ENCODE measurements around the gene AP1M1. TPM values are rescaled to one million over a fixed set of nuclear protein-coding genes. Genes with fewer than 3 reads are reported as not detected.

The AP1M1 gene
- total and polyA plus RNA-seq, 2 donors (not counting 1 experiment from before 2014, with no cell fraction given): 94.4 to 113 TPM

GRCh38 chr19:16205205-16206045, 7.7 kb downstream of the AP1M1 start:
- Histone ChIP-seq H3K9ac (ENCODE audit: insufficient read depth, low read length) (no peak overlapping the region), H3K79me2 (ENCODE audit: control insufficient read depth, insufficient read depth, low read length) (peaks cover 49% of the 10 kb centered on the region), H2AFZ (ENCODE audit: low read length) (no peak overlapping the region), H3K36me3 (ENCODE audit: control insufficient read depth, insufficient read depth, low read length) (peaks cover 54% of the 10 kb centered on the region), H3K9me3 (ENCODE audit: control insufficient read depth, insufficient read depth, low read depth, low read length) (no peaks in the 10 kb centered on the region), H4K20me1 (ENCODE audit: control insufficient read depth, extremely low read depth, insufficient read depth, low read length) (no peaks in the 10 kb centered on the region), H3K4me3 (replicated peaks in 1 of 4; ENCODE audit: control extremely low read depth in 1 of 4, insufficient read depth in 1 of 4, low read depth in 3 of 4, low read length in 4 of 4) (no peak overlapping the region), H3K4me1 (ENCODE audit: control insufficient read depth, extremely low read depth, insufficient read depth, low read length) (peaks cover 2% of the 10 kb centered on the region), H3K27me3 (ENCODE audit: control insufficient read depth, insufficient read depth, low read length) (no peaks in the 10 kb centered on the region), H3K4me2 (ENCODE audit: extremely low read depth, insufficient read depth, low read length) (no peak overlapping the region), H3K27ac (ENCODE audit: insufficient read depth, low read length) (no peak overlapping the region)
- no peak for DNase-seq (ENCODE audit: low read depth in 2 of 2)
- TF ChIP-seq CTCF (conservative IDR thresholded peaks at IDR 0.05 in 1 of 2, IDR thresholded peaks at IDR 0.05 in 1 of 2; ENCODE audit: low read depth in 1 of 2, low read length in 2 of 2): no peak
- no peak for TF ChIP-seq EZH2 (IDR thresholded peaks at IDR 0.05; ENCODE audit: low read length, missing control alignments)

- Histone ChIP-seq H3K4me3 (replicated peaks in 1 of 4; ENCODE audit: control extremely low read depth in 1 of 4, insufficient read depth in 1 of 4, low read depth in 3 of 4, low read length in 4 of 4) (no peak overlapping the region), H3K79me2 (ENCODE audit: control insufficient read depth, insufficient read depth, low read length) (peaks cover 47% of the 10 kb centered on the region), H4K20me1 (ENCODE audit: control insufficient read depth, extremely low read depth, insufficient read depth, low read length) (no peaks in the 10 kb centered on the region), H3K27ac (ENCODE audit: insufficient read depth, low read length) (no peak overlapping the region), H3K9ac (ENCODE audit: insufficient read depth, low read length) (no peak overlapping the region), H2AFZ (ENCODE audit: low read length) (no peak overlapping the region), H3K9me3 (ENCODE audit: control insufficient read depth, insufficient read depth, low read depth, low read length) (no peaks in the 10 kb centered on the region), H3K27me3 (ENCODE audit: control insufficient read depth, insufficient read depth, low read length) (no peaks in the 10 kb centered on the region), H3K4me2 (ENCODE audit: extremely low read depth, insufficient read depth, low read length) (no peak overlapping the region), H3K36me3 (ENCODE audit: control insufficient read depth, insufficient read depth, low read length) (peaks cover 55% of the 10 kb centered on the region), H3K4me1 (ENCODE audit: control insufficient read depth, extremely low read depth, insufficient read depth, low read length) (peaks cover 2% of the 10 kb centered on the region)
- DNase-seq (ENCODE audit: low read depth in 2 of 2): no peak
- TF ChIP-seq EZH2 (IDR thresholded peaks at IDR 0.05; ENCODE audit: low read length, missing control alignments) (no peak), CTCF (conservative IDR thresholded peaks at IDR 0.05 in 1 of 2, IDR thresholded peaks at IDR 0.05 in 1 of 2; ENCODE audit: low read depth in 1 of 2, low read length in 2 of 2) (no peak)
These were observed 8.4 kb downstream of the AP1M1 start for GRCh38 chr19:16206046-16206605.

GRCh38 chr19:16206637-16207036, 8.9 kb downstream of the AP1M1 start:
- Histone ChIP-seq H3K9ac (ENCODE audit: insufficient read depth, low read length) (no peak overlapping the region), H3K79me2 (ENCODE audit: control insufficient read depth, insufficient read depth, low read length) (peaks cover 49% of the 10 kb centered on the region), H4K20me1 (ENCODE audit: control insufficient read depth, extremely low read depth, insufficient read depth, low read length) (no peaks in the 10 kb centered on the region), H3K9me3 (ENCODE audit: control insufficient read depth, insufficient read depth, low read depth, low read length) (no peaks in the 10 kb centered on the region), H3K4me1 (ENCODE audit: control insufficient read depth, extremely low read depth, insufficient read depth, low read length) (peaks cover 2% of the 10 kb centered on the region), H3K4me3 (replicated peaks in 1 of 4; ENCODE audit: control extremely low read depth in 1 of 4, insufficient read depth in 1 of 4, low read depth in 3 of 4, low read length in 4 of 4) (no peak overlapping the region), H3K36me3 (ENCODE audit: control insufficient read depth, insufficient read depth, low read length) (peaks cover 55% of the 10 kb centered on the region), H3K4me2 (ENCODE audit: extremely low read depth, insufficient read depth, low read length) (no peak overlapping the region), H3K27me3 (ENCODE audit: control insufficient read depth, insufficient read depth, low read length) (no peaks in the 10 kb centered on the region), H2AFZ (ENCODE audit: low read length) (no peak overlapping the region), H3K27ac (ENCODE audit: insufficient read depth, low read length) (no peak overlapping the region)
- TF ChIP-seq EZH2 (IDR thresholded peaks at IDR 0.05; ENCODE audit: low read length, missing control alignments) (no peak), CTCF (conservative IDR thresholded peaks at IDR 0.05 in 1 of 2, IDR thresholded peaks at IDR 0.05 in 1 of 2; ENCODE audit: low read depth in 1 of 2, low read length in 2 of 2) (no peak)
- DNase-seq (ENCODE audit: low read depth in 2 of 2): no peak

Data from fibroblast of lung (primary cell).